Endodermal cell (in vitro differentiated cells): ENCODE results near the gene DEFB113. TPM values are rescaled to one million over a fixed set of nuclear protein-coding genes. Genes with fewer than 3 reads are reported as not detected.

Experiments used
- DNase-seq: peaks from one replicate; pipeline ENCODE4 v3.0.0-alpha.2; 2017
- H3K27ac ChIP-seq: 2 replicates; pipeline ENCODE4 v1.5.1; 2013; ENCODE audit warnings: mild to moderate bottlenecking, low read depth, low read length, moderate library complexity
- H3K27me3 ChIP-seq: 2 replicates; pipeline ENCODE4 v1.6.1; 2013; ENCODE audit warnings: mild to moderate bottlenecking, low read length, moderate library complexity; ENCODE audit not compliant: insufficient read depth, control insufficient read depth, poor library complexity, severe bottlenecking
- H3K36me3 ChIP-seq: 2 replicates; pipeline ENCODE4 v1.7.0; 2013; ENCODE audit warnings: mild to moderate bottlenecking, low read length, moderate library complexity; ENCODE audit not compliant: control insufficient read depth, insufficient read depth
- H3K4me1 ChIP-seq: one replicate; pipeline ENCODE4 v1.7.0; 2013; ENCODE audit warnings: low read length; ENCODE audit not compliant: control insufficient read depth, insufficient read depth
- H3K4me3 ChIP-seq: 2 replicates; pipeline ENCODE4 v1.5.1; 2013; ENCODE audit warnings: mild to moderate bottlenecking, low read length, moderate library complexity
- H3K9ac ChIP-seq: 2 replicates; pipeline ENCODE4 v1.6.1; 2013; ENCODE audit warnings: mild to moderate bottlenecking, low read length, moderate library complexity; ENCODE audit not compliant: poor library complexity, severe bottlenecking; ENCODE audit errors: extremely low read depth
- H3K9me3 ChIP-seq: 2 replicates; pipeline ENCODE4 v1.6.1; 2013; ENCODE audit warnings: mild to moderate bottlenecking, low read length, moderate library complexity; ENCODE audit not compliant: control insufficient read depth
- H3K27ac Mint-ChIP-seq: 2 replicates; pipeline ENCODE4 v1.8.0; 2020; ENCODE audit warnings: mixed read lengths
- H3K27me3 Mint-ChIP-seq: 2 replicates; pipeline ENCODE4 v1.8.0; 2021; ENCODE audit warnings: mild to moderate bottlenecking, mixed read lengths; ENCODE audit not compliant: insufficient read depth
- H3K36me3 Mint-ChIP-seq: 2 replicates; pipeline ENCODE4 v1.8.0; 2020; ENCODE audit warnings: low read depth, mixed read lengths
- H3K4me1 Mint-ChIP-seq: 2 replicates; pipeline ENCODE4 v1.8.0; 2020; ENCODE audit warnings: mixed read lengths
- H3K4me3 Mint-ChIP-seq: 2 replicates; pipeline ENCODE4 v1.8.0; 2020; ENCODE audit warnings: mild to moderate bottlenecking, moderate library complexity, mixed read lengths
- H3K9me3 Mint-ChIP-seq: 2 replicates; pipeline ENCODE4 v1.8.0; 2020; ENCODE audit warnings: mild to moderate bottlenecking, mixed read lengths
- CTCF ChIP-seq: fragments of 200-600 bp; sonication (generic); conservative IDR thresholded peaks from 2 replicates; pipeline ENCODE4 v1.5.0; 2021; ENCODE audit warnings: antibody characterized with exemption, mild to moderate bottlenecking
- WGBS, 2 experiments: methylation state at CpG; one replicate each; pipeline versions ENCODE4 v1.1.5 to v1.1.7; 2013; ENCODE audit warnings: missing lambda C conversion rate in 2 of 2, mixed read lengths in 1 of 2; ENCODE audit not compliant: insufficient coverage in 1 of 2, insufficient read length in 1 of 2; 5-methylcytosine and 5-hydroxymethylcytosine counted together
- long read RNA-seq, 4 experiments: library from polyadenylated mRNA in 2 of 4; library from RNA in 1 of 4; library from capped mRNA in 1 of 4; stranded (forward) in 3 of 4; unstranded in 1 of 4; transcript quantifications; one replicate each; pipeline ENCODE4 v2.0.0, GENCODE V29; 2020 to 2021; ENCODE audit warnings: inconsistent platforms in 1 of 4
- polyA plus RNA-seq, 2 experiments: library from polyadenylated mRNA; stranded (reverse); fragments of 50-300 nt; gene quantifications; one replicate each; pipeline ENCODE4 v1.2.3, GENCODE V29; 2013
- total RNA-seq, 2 donors: library from RNA; stranded (reverse); fragmentation: NEBNext Ultra II Directional in 1 of 2; extraction: Animal tissue kit (Norgen Biotek cat#: 25700) in 1 of 2; gene quantifications; 2 replicates in 1 of 2; 3 replicates in 1 of 2; pipeline ENCODE4 v1.2.1, GENCODE V29; 2021

Gene DEFB113
- not detected for total RNA-seq
- polyA plus RNA-seq (2013, experiment 1 of 2) = not detected
- polyA plus RNA-seq (2013, experiment 2 of 2) = not detected
- long read RNA-seq, experiment 1 = 0 reads
- long read RNA-seq, experiment 2 = 0 reads
- long read RNA-seq, experiment 3 = 0 reads
- long read RNA-seq, experiment 4 = 0 reads

GRCh38 chr6:49969605-49970004 is at the start of gene DEFB113:
Gene DEFB113, minus strand, starts transcription at chr6:49969625. Its CDS starts 0 bp downstream, at chr6:49969625.
- no peak for DNase-seq
- Mint-ChIP-seq H3K36me3 (no peaks in the 10 kb centered on the region), H3K4me3 (no peak within 1 kb of the TSS), H3K27ac (no peak within 1 kb of the TSS), H3K4me1 (no peaks in the 10 kb centered on the region), H3K27me3 (no peaks in the 10 kb centered on the region), H3K9me3 (no peaks in the 10 kb centered on the region)
- Histone ChIP-seq H3K27me3 (no peaks in the 10 kb centered on the region), H3K9ac (no peak within 1 kb of the TSS), H3K4me3 (no peak within 1 kb of the TSS), H3K9me3 (no peaks in the 10 kb centered on the region), H3K36me3 (no peaks in the 10 kb centered on the region), H3K27ac (no peak within 1 kb of the TSS), H3K4me1 (no peaks in the 10 kb centered on the region)
- no peak for TF ChIP-seq CTCF
- 88 to 100% methylated on average over 2 of the region's 2 CpGs for WGBS, 2 experiments

- Mint-ChIP-seq H3K36me3 (no peaks in the 10 kb centered on the region), H3K27me3 (no peaks in the 10 kb centered on the region)
Observed at GRCh38 chr6:50007819-50008218, 38.4 kb upstream of the DEFB113 start.

GRCh38 chr6:50003139-50003538 is 33.7 kb upstream of the DEFB113 start:
- H3K27ac Mint-ChIP-seq = no peak overlapping the region
- 96% methylated on average over 2 of the region's 3 CpGs; no CpG with 5 or more reads in 1 of the 2 experiments for WGBS, 2 experiments
- no peaks in the 10 kb centered on the region for H3K27me3 ChIP-seq

More at GRCh38 chr6:50007819-50008218, 38.4 kb upstream of the DEFB113 start:
- DNase-seq = no peak
- Mint-ChIP-seq H3K27ac (no peak overlapping the region), H3K9me3 (no peaks in the 10 kb centered on the region), H3K4me1 (peaks cover 4% of the 10 kb centered on the region), H3K4me3 (no peak overlapping the region)
- no peak for TF ChIP-seq CTCF
- Histone ChIP-seq H3K36me3 (no peaks in the 10 kb centered on the region), H3K9me3 (no peaks in the 10 kb centered on the region), H3K9ac (no peak overlapping the region), H3K27ac (no peak overlapping the region), H3K4me1 (no peaks in the 10 kb centered on the region), H3K27me3 (no peaks in the 10 kb centered on the region), H3K4me3 (no peak overlapping the region)
- 76 to 100% methylated on average over 1 to 3 of the region's 3 CpGs for WGBS, 2 experiments

More at GRCh38 chr6:50003139-50003538, 33.7 kb upstream of the DEFB113 start:
- Histone ChIP-seq H3K27ac (no peak overlapping the region), H3K4me3 (no peak overlapping the region), H3K4me1 (no peaks in the 10 kb centered on the region), H3K36me3 (no peaks in the 10 kb centered on the region), H3K9ac (no peak overlapping the region), H3K9me3 (no peaks in the 10 kb centered on the region)
- Mint-ChIP-seq H3K36me3 (no peaks in the 10 kb centered on the region), H3K27me3 (no peaks in the 10 kb centered on the region), H3K4me1 (peaks cover 4% of the 10 kb centered on the region), H3K9me3 (no peaks in the 10 kb centered on the region), H3K4me3 (no peak overlapping the region)
- DNase-seq = no peak
- TF ChIP-seq CTCF = no peak
